GM19240 (cell line): ENCODE data around the gene MED15.
"Not testable (repeated sequence)": the region's sequence is repeated elsewhere in the genome, so short reads cannot be mapped to it uniquely, and the experiment has no call there.

Source experiments
- DNase-seq: peaks from one replicate; pipeline ENCODE4 v3.0.0; 2011; ENCODE audit warnings: low spot score; ENCODE audit not compliant: insufficient read length

The MED15 gene, protein sequence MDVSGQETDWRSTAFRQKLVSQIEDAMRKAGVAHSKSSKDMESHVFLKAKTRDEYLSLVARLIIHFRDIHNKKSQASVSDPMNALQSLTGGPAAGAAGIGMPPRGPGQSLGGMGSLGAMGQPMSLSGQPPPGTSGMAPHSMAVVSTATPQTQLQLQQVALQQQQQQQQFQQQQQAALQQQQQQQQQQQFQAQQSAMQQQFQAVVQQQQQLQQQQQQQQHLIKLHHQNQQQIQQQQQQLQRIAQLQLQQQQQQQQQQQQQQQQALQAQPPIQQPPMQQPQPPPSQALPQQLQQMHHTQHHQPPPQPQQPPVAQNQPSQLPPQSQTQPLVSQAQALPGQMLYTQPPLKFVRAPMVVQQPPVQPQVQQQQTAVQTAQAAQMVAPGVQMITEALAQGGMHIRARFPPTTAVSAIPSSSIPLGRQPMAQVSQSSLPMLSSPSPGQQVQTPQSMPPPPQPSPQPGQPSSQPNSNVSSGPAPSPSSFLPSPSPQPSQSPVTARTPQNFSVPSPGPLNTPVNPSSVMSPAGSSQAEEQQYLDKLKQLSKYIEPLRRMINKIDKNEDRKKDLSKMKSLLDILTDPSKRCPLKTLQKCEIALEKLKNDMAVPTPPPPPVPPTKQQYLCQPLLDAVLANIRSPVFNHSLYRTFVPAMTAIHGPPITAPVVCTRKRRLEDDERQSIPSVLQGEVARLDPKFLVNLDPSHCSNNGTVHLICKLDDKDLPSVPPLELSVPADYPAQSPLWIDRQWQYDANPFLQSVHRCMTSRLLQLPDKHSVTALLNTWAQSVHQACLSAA

DNA sequence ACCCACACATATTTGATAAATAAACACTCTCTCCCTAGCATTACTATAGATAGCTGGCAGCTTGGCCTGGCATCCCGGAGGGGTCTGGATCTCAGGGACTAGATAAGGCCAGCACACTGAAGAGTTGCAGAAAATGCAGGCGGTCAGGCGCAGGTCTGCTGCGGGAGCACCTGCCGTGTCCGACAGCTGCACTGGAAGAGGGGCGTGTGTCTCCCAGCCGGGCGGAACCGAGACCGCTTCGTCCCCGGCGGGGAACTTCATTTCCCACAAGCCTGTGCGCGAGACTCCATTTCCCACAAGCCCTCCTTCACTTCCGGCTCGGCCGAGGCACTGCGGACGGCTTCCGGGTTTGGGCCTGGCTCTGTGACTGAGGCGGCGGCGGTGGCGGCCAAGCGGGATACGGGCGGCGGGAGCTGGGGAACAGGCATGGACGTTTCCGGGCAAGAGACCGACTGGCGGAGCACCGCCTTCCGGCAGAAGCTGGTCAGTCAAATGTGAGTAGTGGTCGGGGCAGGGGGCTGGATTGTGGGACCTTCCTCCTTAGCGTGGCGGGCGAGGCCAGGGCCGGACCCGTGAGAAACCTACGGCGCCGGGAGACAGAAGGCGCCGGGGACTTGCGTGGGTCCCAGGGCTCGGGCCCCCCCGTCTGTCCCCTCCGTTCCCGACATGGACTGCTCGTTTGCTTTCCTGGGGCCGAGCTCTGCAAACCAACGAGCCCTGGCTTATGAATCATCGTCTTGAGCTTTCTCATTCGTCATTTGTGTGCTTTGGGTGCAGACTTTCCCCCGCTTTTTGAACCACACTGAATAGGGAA lies at the start of gene MED15:
MED15 (plus strand) TSS at position 358 of the 814 bp plus-strand sequence; CDS start at position 427, 69 bp downstream.
- DNase-seq, result peak; percentile 89

DNA sequence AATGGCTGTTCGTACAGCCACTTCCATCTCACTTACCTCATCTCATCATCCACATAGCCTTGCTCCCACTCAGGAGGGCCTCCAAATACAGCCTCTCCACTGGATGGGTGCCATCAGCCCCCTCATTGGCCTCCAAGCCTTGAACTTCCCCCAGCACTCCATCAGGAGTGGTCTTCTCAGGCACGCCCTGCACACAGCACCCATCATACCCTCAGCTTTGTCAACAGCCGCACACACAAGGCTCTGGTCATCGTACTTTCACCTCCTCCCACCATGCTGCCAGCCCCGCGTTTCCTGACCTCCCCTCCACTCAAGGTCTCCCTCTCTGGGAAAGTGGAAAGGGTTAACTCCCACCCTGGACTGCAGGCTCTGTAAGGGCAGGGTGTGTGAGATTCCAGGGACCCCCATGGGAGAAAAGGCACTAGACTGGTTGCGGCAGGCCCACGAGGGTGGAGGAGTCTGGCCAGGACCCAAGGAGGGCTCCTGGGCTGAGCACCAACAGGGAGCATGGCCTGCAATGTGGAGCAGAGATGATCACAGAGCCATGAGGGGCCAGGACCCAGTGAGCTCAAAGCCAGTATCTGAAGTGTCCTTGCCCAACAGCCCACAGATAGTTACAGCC lies 48.8 kb upstream of the MED15 start:
- DNase-seq, result no peak

DNA sequence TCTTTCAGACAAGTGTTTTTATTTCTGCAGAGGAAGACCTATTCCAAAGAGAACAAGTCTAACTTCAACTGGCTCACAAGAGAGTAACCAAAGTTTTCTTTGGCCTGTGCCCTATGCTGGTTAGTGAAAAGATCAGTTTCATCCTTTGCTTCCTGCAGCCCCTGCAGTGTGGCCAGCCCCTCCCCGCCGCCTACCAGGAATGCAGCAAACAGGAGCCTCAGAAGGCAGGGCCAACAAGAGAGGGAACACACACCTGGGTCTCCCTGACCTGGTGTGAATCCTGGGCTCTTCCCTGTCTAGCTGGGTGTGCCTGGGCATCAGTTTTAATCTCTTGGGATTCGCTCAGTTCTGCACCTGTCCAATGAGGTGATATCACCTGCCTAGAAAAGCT lies 48.3 kb upstream of the MED15 start:
- DNase-seq, result no peak

DNA sequence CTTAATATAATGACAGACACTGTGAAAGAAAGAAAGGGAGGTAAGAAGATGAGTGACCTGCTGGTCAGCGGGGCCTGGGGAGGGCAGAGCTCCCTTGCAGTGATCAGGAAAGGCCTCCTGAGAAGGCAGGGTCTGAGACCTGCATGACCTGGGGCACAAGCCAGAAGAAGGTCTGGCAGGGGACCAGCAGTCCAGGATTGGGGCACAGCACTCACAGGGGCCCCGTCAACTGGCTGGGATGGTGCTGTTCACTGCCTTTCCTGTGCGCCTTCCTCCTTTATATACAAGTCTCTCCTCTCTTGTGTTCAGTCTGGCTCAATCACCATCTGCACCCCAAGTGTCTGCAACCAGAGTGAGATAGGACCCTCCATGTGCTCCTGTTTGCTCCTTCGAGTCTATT lies 47.5 kb upstream of the MED15 start:
- DNase-seq, result no peak

DNA sequence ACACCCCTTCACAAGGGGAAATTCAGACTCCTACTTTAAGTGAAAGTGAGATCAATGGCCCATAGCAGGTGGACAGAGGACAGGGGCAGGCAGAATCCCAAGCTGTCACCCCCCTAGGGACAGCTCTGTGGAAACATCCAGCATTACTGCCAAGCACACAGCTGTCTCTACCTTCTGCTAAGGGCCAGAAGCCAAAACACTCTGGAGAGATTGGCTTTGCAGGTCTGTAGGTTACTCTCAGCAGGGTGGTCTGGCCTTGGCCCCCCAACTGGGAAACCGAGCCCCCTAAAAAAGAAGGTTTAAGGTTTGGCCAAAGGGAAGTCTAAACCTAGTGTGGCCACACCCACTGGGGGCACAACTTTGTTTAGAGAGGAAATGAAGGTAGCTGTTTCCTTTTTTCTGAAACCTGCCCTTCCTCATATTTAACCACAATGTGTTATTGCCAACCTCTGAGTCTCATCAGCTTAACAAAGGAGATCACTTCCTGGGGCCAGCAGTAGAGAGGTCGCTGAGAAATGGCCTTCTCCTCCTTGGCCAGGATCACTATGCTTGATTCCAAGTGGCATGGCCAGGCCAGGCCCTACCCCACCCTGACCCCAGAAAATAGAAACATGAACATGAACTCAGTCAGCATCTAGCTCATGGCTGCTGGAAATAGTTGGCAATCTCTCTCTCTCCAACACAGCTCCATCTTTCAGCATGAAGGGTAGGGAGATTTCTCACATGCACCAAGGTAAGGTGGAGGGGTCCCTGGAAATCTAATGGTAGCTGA lies 43.9 kb upstream of the MED15 start:
- DNase-seq, result no peak

DNA sequence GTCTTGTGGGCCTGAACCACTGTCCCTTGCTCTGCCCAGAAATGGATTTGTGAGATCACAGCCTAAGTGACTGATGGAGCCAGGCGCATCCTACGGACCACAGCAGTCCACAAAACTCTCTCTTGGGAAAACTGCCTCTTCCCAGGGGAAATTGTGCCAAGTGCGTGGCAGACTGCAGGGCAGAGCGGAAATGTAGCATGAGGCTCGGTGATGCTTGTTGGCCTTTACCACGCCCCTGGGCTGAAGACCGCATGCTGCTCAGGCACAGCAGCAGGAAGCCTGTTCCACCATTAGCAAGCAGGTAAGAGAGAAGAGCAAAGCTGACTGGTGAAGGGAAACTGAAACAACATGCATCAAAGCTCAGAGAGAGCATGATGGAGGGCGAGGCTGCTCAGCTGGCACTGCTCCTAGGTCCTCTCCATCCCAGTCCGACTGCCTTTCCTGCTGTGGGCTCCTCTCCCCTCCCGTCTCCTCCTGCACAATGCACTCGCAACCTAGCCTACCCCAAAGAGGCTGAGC lies 43.3 kb upstream of the MED15 start:
- DNase-seq, result no peak

DNA sequence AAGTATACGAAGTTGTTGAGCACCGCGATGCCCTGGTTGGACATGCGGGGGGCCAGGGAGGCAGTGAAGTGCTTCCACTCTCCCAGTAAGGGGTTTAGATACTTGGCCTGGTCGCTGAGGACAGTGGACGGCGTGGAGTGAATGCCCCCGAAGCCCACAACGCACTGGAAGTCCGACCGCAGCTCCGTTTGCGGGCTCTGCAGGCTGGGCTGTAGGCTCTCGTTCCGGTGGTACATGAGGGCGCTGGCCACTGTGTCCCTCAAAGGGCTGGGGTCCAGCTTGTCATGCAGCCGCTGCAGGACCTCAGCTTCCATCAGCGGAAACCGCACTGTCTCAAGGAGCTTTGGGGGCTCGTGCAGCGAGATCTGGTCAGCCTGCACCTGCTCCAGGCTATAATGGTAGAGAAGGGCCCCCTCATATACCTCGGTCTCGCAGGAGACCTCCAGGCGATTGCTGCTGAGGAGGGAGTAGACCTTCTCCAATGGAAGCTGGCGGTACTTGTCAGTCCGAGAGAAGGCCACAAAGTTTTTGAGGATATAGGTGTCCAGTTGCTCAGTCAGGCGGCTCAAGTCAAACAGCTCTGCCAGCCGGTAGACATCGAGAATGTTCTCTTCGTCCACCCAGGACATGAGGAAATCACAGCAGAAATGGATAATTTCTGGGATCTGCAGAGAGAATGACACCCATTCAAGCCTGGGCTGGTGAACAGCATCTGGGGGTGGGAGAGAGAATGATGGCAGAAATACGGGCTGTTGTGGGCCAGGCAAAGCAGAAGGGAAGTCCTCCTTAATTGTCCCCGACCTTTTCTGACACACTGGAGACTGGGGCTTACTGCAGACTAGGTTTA lies 42.3 kb upstream of the MED15 start:
- no peak for DNase-seq

DNA sequence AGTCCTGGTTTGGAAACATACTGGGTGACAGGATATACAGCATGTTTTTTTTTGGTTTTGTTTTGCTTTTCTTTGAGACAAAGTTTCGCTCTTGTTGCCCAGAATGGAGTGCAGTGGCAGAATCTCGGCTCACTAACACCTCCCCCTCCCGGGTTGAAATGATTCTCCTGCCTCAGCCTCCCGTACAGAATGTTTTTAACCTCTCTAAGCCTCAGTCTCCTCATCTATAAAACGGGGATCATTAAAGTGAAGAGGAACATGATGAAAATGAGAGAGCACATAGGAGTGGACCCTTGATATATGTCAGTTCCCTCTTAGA lies 41.7 kb upstream of the MED15 start:
- DNase-seq, result no peak

DNA sequence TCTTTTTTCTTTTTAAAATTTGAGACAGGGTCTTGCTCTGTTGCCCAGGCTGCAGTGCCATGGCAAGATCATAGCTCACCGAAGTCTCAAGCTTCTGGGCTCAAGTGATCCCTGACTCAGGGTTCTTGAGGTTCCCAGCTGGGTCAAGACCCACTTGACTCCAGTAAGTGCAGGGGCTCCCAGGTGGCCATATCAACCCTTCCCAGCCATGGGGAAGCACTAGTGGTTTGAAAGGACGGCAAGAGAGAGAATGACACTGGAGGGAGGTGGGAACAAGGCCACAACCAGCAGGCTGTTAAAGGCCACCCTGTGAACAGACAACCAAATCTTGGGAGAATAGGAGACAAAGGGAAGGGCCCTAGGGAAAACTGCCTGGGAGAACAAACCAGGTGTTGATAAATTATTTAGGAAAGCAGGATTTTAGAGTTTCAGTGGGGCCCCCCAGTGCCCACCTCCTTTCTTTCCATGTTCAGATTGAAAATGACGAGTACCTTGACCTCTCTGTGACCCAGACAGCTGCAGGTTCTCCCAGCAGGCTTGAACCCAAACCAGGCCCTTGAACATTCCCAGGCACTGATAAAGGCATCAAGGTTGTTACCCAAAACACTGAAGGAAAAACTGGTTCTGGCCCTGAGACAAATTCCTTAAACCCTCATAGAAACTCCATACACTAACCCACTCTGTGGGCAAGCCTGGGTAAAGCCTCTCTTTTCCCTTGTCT lies 40.6 kb upstream of the MED15 start:
- DNase-seq, result no peak

DNA sequence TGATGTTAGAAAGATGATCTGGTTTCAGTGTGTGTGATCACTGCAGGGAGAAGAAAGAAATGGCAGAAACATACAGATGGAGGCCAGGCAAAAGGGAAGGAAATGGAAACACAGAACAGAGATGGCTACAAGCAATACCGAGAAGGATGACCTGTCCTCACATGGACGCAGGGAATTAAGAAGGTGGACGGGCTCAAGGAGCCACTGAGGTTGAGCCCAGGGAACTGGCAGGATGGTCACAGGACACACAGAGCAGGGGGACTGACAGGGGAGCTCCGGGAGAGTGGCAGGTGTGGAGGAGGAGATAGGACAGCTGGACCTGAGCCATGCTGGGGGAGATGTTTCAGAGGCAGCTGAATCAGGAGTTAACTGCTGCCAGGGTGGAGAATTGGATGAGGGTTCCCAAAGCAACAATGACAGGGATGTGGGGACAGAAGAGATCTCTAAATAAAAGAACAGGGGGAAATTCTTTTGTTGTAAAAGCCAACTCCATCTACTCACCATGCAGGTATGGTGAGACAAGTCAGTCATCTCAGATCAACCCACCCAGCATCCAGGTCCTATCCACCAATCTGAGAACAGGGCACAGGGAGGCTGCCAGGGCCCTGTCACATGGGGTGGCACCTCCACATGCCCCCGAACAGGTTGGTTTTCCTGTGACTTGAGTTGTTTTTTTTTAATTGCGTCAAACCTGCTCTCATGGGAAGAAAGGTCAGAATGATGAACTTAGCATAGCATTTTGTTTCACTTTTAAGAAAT lies 38.1 kb upstream of the MED15 start:
- DNase-seq, result no peak

DNA sequence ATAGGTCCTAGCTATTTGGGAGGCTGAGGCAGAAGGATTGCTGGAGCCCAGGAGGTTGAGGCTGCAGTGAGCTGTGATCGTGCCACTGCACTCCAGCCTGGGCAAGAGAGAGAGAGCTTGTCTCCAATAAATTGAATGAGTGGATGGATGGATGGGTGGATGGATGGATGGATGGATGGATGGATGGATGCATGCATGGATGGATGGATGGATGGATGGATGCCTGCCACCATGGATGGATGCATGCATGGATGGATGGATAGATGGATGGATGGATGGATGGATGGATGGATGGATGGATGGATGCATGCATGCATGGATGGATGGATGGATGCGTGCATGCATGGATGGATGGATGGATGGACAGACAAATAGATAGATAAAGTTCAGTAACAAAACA lies 36.9 kb upstream of the MED15 start:
- not testable (repeated sequence) for DNase-seq

DNA sequence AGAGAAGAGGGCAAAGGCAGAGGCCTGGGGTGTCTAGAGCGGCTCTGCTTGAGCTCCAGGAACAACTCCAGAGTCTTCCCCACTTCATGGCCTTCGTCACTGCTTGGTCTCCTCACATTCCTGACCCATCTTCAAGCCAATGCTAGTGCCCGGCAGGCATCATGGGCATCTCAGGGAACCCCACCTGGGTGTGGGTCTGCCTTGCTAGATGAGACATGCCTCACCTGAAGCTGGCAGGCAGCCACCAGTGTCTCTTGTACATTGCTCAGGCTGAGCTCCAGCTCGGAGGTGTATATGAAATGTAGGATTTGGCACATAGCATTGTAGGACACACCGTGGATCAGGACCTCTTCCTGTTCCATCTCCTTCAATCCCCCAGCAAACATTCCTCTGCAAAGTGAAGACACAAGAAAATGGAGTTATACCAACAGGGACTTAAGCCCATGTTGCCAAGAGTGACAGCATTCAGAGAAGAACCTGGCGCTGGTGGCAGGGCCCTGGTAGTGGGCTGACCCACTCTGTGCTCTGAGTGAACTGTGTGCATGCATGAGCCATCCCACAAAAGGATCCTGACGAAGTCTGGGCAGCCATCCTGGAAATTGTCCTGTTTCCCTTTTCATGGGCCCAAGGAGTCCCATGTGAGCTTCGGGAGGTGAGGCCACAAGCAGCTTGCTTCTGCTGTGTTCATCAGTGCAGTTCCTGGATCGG lies 36.1 kb upstream of the MED15 start:
- no peak for DNase-seq

DNA sequence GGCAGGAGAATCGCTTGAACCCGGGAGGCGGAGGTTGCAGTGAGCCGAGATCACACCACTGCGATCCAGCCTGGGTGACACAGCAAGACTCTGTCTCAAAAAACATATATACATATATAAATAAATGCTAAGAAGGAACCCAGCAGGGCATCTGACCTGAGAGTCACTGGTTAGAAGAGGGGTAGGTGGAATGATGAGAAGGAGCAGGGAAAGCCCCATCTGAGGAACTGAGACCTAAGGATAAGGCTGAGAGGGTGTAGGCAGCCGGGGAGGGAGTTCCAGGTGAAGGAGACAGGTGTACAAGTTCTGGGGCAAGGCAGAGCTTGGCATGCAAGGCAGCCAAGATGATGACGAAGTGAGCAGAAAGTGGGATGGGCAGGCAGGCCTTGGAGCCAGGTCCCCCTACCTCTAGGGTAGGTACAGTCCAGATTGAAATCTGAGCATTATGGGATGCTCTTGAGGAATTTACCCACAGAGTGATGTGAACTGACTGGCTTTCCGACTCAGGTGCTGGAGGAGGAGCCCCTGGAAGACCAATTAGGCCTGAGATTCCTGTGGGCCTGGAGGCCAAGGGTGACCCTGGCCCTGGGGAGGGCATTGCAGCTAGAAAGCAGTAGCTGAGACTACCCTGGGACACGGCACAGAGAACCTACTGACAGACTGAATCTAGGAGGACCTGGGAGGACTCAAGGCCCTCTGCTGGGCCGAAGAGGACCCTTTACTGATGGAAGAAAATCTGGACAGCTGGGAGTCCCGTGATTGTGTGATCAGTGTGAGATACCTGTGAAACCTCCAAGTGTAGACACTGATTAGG lies 34.6 kb upstream of the MED15 start:
- DNase-seq, result no peak

DNA sequence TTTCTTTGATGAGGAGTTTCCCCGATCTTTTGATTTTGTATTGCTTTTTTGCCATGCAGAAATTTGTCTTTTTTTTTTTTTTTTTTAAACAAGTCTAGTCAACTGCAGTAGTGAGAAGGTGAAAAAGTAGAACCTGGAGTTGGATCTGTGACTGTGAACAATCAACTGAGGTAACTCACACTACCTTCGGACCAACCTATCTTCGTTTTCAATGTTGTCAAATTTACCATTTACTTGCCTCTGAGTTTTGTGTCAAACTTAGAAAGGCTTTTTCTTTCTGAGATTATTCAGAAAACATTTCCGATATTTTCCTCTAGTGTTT lies 32.3 kb upstream of the MED15 start:
- no peak for DNase-seq

DNA sequence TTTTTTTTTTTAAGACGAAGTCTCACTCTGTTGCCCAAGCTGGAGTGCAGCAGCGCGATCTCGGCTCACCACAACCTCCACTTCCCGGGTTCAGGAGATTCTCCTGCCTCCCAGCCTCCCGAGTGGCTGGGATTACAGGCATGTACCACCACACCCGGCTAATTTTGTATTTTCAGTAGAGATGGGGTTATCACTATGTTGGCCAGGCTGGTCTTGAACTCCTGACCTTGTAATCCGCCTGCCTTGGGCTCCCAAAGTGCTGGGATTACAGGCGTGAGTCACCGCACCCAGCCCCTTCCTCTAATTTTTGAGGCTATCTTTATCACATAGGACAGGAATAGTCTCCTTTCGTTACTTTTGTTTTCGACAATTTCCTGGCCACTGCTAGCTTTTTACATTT lies 31.8 kb upstream of the MED15 start:
- DNase-seq, result not testable (repeated sequence)

DNA sequence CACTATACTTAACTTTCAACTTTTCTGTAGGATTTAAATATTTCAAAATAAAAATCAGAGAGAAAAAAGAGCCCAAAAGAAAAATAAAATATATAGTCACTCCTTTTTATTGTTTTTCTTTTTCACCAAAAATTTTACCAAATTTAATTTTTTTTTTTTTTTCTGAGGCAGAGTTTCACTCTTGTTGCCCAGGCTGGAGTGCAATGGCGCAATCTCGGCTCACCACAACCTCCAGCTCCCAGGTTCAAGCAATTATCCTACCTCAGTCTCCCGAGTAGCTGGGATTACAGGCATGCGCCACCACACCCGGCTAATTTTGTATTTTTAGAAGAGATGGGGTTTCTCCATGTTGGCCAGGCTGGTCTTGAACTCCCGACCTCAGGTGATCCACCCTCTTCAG lies 29.4 kb upstream of the MED15 start:
- not testable (repeated sequence) for DNase-seq

DNA sequence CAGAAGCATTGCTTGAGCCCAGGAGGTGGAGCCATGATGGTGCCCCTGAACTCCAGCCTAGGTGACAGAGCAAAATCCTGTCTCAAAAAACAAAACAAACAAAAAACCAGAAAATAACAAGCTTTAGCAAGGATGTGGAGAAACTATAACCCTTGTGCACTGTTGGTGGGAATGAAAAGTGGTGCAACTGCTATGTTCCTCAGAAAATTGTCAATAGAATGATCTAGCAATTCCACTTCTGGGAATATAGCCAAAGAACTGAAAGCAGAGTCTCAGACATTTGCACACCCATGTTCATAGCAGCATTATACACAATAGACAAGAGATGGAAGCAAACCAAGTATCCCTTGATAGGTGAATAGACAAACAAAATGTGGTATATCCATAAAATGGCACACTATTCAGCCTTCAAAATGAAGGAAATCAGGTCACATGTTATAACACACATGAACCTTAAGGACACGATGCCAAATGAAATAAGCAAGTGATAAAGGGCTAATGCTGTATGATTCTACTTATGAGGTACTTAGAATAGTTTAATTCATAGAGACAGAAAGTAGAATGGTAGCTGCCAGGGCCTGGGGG lies 27.7 kb upstream of the MED15 start:
- no peak for DNase-seq
